Skin epidermis (tissue), 12 donors: ENCODE data around the gene SLC20A1.
"Not testable (repeated sequence)": the region's sequence is repeated elsewhere in the genome, so short reads cannot be mapped to it uniquely, and the experiment has no call there.

Source experiments
- H3K27ac ChIP-seq, 21 experiments: fragments of 200-600 bp; sonication (generic) in 11 of 21; one replicate each; pipeline ENCODE4 v1.5.0; 2020; ENCODE audit warnings: mild to moderate bottlenecking in 3 of 21, inconsistent platforms in 2 of 21, moderate library complexity in 2 of 21
- H3K4me3 ChIP-seq, 7 experiments: fragments of 200-600 bp; sonication (generic) in 2 of 7; one replicate each; pipeline ENCODE4 v1.5.0; 2020; ENCODE audit warnings: inconsistent platforms in 2 of 7, mild to moderate bottlenecking in 2 of 7, moderate library complexity in 1 of 7

Gene SLC20A1

GRCh38 chr2:112698834-112699515, 53.2 kb downstream of the SLC20A1 start:
- peak overlapping the region in 8 of 21 experiments; percentile 8 to 73 (median 38) for H3K27ac ChIP-seq
- H3K4me3 ChIP-seq = no peak overlapping the region

GRCh38 chr2:112699984-112700667, 54.4 kb downstream of the SLC20A1 start:
- Histone ChIP-seq H3K27ac (peak overlapping the region in 11 of 21 experiments; percentile 25 to 73 (median 44)), H3K4me3 (no peak overlapping the region)

- H3K4me3 ChIP-seq = no peak overlapping the region
- peak overlapping the region in 11 of 21 experiments; percentile 5 to 67 (median 43) for H3K27ac ChIP-seq
These were observed 55.3 kb downstream of the SLC20A1 start for GRCh38 chr2:112701052-112701451.

- Histone ChIP-seq H3K4me3 (no peak overlapping the region), H3K27ac (no peak overlapping the region)
These were observed 57.9 kb downstream of the SLC20A1 start for GRCh38 chr2:112703684-112704083.

- Histone ChIP-seq H3K4me3 (no peak overlapping the region), H3K27ac (peak overlapping the region in 1 of 21 experiments; percentile 29)
These were observed 59.8 kb downstream of the SLC20A1 start for GRCh38 chr2:112705575-112705974.

- Histone ChIP-seq H3K4me3 (no peak overlapping the region), H3K27ac (peak overlapping the region in 2 of 21 experiments; percentile 77 to 80)
These were observed 60.5 kb downstream of the SLC20A1 start for GRCh38 chr2:112706170-112706664.

GRCh38 chr2:112706947-112707346, 61.2 kb downstream of the SLC20A1 start:
- peak overlapping the region in 3 of 21 experiments; percentile 56 to 80 (median 77) for H3K27ac ChIP-seq

GRCh38 chr2:112708968-112709367, 63.2 kb downstream of the SLC20A1 start:
- no peak overlapping the region for H3K4me3 ChIP-seq
- H3K27ac ChIP-seq = peak overlapping the region in 12 of 21 experiments; percentile 7 to 82 (median 42)

More at GRCh38 chr2:112706947-112707346, 61.2 kb downstream of the SLC20A1 start:
- H3K4me3 ChIP-seq = not testable (repeated sequence)

GRCh38 chr2:112709703-112710102, 64.0 kb downstream of the SLC20A1 start:
- Histone ChIP-seq H3K4me3 (no peak overlapping the region), H3K27ac (peak overlapping the region in 3 of 21 experiments; percentile 37 to 78 (median 71))

- no peak overlapping the region for H3K27ac ChIP-seq
- H3K4me3 ChIP-seq = no peak overlapping the region
These were observed 65.4 kb downstream of the SLC20A1 start for GRCh38 chr2:112710956-112711750.

- Histone ChIP-seq H3K27ac (no peak overlapping the region), H3K4me3 (no peak overlapping the region)
These were observed 66.7 kb downstream of the SLC20A1 start for GRCh38 chr2:112712465-112712864.

GRCh38 chr2:112712903-112713584, 67.3 kb downstream of the SLC20A1 start:
- Histone ChIP-seq H3K27ac (no peak overlapping the region), H3K4me3 (no peak overlapping the region)
